Non-pigmented ciliary epithelial cell (primary cell): ENCODE results near the gene CPEB3.
"Not testable (repeated sequence)": the region's sequence is repeated elsewhere in the genome, so short reads cannot be mapped to it uniquely, and the experiment has no call there.

Source experiments
- DNase-seq: peaks from one replicate; pipeline ENCODE4 v3.0.0-alpha.2; 2010; ENCODE audit warnings: low read depth

CPEB3 gene

GRCh38 chr10:92267343-92267742, 23.5 kb downstream of the CPEB3 start:
- no peak for DNase-seq

GRCh38 chr10:92265687-92266258, 25.1 kb downstream of the CPEB3 start:
- no peak for DNase-seq

GRCh38 chr10:92264249-92264648, 26.6 kb downstream of the CPEB3 start:
- no peak for DNase-seq

- no peak for DNase-seq
Observed at GRCh38 chr10:92263396-92263795, 27.5 kb downstream of the CPEB3 start.

- DNase-seq, result no peak
Observed at GRCh38 chr10:92248566-92248965, 42.3 kb downstream of the CPEB3 start.

GRCh38 chr10:92244796-92245195, 46.1 kb downstream of the CPEB3 start:
- no peak for DNase-seq

GRCh38 chr10:92242910-92243671, 47.8 kb downstream of the CPEB3 start:
- no peak for DNase-seq

- no peak for DNase-seq
Observed at GRCh38 chr10:92242380-92242779, 48.5 kb downstream of the CPEB3 start.

- DNase-seq, result no peak
Observed at GRCh38 chr10:92241501-92241900, 49.4 kb downstream of the CPEB3 start.

- DNase-seq, result no peak
Observed at GRCh38 chr10:92241158-92241500, 49.7 kb downstream of the CPEB3 start.

- peak; percentile 17 for DNase-seq
Observed at GRCh38 chr10:92240289-92241157, 50.4 kb downstream of the CPEB3 start.

- no peak for DNase-seq
Observed at GRCh38 chr10:92239600-92240288, 51.1 kb downstream of the CPEB3 start.

- DNase-seq, result no peak
Observed at GRCh38 chr10:92239151-92239599, 51.7 kb downstream of the CPEB3 start.

- peak; percentile 27 for DNase-seq
Observed at GRCh38 chr10:92238586-92239098, 52.2 kb downstream of the CPEB3 start.

- no peak for DNase-seq
Observed at GRCh38 chr10:92238054-92238585, 52.8 kb downstream of the CPEB3 start.

- DNase-seq, result no peak
Observed at GRCh38 chr10:92231196-92231595, 59.7 kb downstream of the CPEB3 start.

GRCh38 chr10:92222603-92223262, 68.1 kb downstream of the CPEB3 start:
- DNase-seq, result peak; percentile 44

GRCh38 chr10:92219559-92219958, 71.3 kb downstream of the CPEB3 start:
- no peak for DNase-seq

GRCh38 chr10:92218569-92218968, 72.3 kb downstream of the CPEB3 start:
- no peak for DNase-seq

- DNase-seq, result not testable (repeated sequence)
Observed at GRCh38 chr10:92216608-92217007, 74.3 kb downstream of the CPEB3 start.

- DNase-seq, result not testable (repeated sequence)
Observed at GRCh38 chr10:92215222-92215621, 75.7 kb downstream of the CPEB3 start.
